DND-41 (cell line): ENCODE results near the gene GIPC2.

ENCODE experiments used
- ATAC-seq: fragments of 200-7000 bp; cut with Tn5 transposase; 3 replicates; pipeline ENCODE4 v1.9.1; 2021; ENCODE audit warnings: low read depth; ENCODE audit not compliant: insufficient read depth
- DNase-seq: peaks from one replicate; pipeline ENCODE4 v3.0.0-alpha.2; 2020
- H2AFZ ChIP-seq: 2 replicates; pipeline ENCODE4 v1.6.0; 2012; ENCODE audit warnings: low read depth, low read length
- H3K27ac ChIP-seq: 2 replicates; pipeline ENCODE4 v1.5.1; 2012; ENCODE audit warnings: low read length, inconsistent platforms
- H3K27me3 ChIP-seq: fragments of 200-600 bp; sonication (generic); 2 replicates; pipeline ENCODE4 v1.6.0; 2012; ENCODE audit warnings: low read length, mild to moderate bottlenecking, inconsistent platforms; ENCODE audit not compliant: insufficient read depth, poor library complexity
- H3K36me3 ChIP-seq: 2 replicates; pipeline ENCODE4 v1.5.1; 2012; ENCODE audit warnings: low read length, inconsistent platforms; ENCODE audit not compliant: insufficient read depth
- H3K4me1 ChIP-seq: 2 replicates; pipeline ENCODE4 v1.5.1; 2012; ENCODE audit warnings: mild to moderate bottlenecking, low read length; ENCODE audit not compliant: insufficient read depth
- H3K4me2 ChIP-seq: 2 replicates; pipeline ENCODE4 v1.6.0; 2012; ENCODE audit warnings: mild to moderate bottlenecking, moderate library complexity, low read length, inconsistent platforms; ENCODE audit not compliant: insufficient read depth
- H3K4me3 ChIP-seq, 2 experiments: fragments of 200-600 bp in 1 of 2; shearing (Covaris generic) in 1 of 2; 2 replicates each; pipeline ENCODE4 v1.5.1; 2012 to 2016; ENCODE audit warnings: inconsistent platforms in 2 of 2, low read length in 2 of 2, mild to moderate bottlenecking in 2 of 2, low read depth in 1 of 2, moderate library complexity in 1 of 2
- H3K79me2 ChIP-seq: 2 replicates; pipeline ENCODE4 v1.6.0; 2012; ENCODE audit warnings: low read length, inconsistent platforms; ENCODE audit not compliant: insufficient read depth
- H3K9ac ChIP-seq: 2 replicates; pipeline ENCODE4 v1.6.0; 2012; ENCODE audit warnings: low read depth, mild to moderate bottlenecking, inconsistent platforms, low read length, moderate library complexity
- H3K9me3 ChIP-seq: 2 replicates; pipeline ENCODE4 v1.5.1; 2012; ENCODE audit warnings: low read length, moderate library complexity, mild to moderate bottlenecking, inconsistent platforms; ENCODE audit not compliant: insufficient read depth, severe bottlenecking
- H4K20me1 ChIP-seq: 2 replicates; pipeline ENCODE4 v1.6.0; 2012; ENCODE audit warnings: low read length; ENCODE audit not compliant: insufficient read depth
- CTCF ChIP-seq: IDR thresholded peaks from 2 replicates; pipeline ENCODE4 v1.5.1; 2012; ENCODE audit warnings: borderline replicate concordance, low read length, moderate library complexity, mild to moderate bottlenecking; ENCODE audit not compliant: poor library complexity, severe bottlenecking; ENCODE audit errors: extremely low read depth
- EZH2 ChIP-seq: IDR thresholded peaks from 3 replicates; pipeline ENCODE4 v1.6.1; 2012; ENCODE audit warnings: borderline replicate concordance, low read depth, mild to moderate bottlenecking, moderate library complexity, low read length, inconsistent platforms; ENCODE audit not compliant: severe bottlenecking

Gene GIPC2

DNA sequence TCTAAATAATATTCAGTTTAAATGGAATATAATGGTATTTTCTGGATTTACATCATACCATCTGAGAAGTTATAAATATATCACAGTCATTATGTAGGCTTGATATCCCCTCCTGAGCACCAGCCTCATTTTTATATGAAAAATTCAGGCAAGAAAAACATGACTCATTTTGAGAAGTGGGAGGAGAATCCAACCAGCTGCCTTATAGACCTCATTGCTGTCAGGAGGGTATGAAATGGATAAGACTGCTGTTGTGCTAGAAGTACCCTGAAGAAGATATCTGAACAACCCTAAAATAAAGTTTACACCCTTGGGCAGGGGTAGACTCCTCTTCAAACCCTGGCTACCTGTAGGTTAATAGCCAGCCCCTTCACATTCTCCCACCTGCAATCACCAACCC, 8.8 kb downstream of the GIPC2 start:
- H3K9ac ChIP-seq, result no peak overlapping the region
- DNase-seq (no peak), ATAC-seq (no peak)
- H3K27ac ChIP-seq, result no peak overlapping the region
- H3K4me1 ChIP-seq, result no peaks in the 10 kb centered on the region
- no peaks in the 10 kb centered on the region for H3K36me3 ChIP-seq
- H3K4me2 ChIP-seq, result no peak overlapping the region
- no peak overlapping the region for H3K4me3 ChIP-seq
- H3K79me2 ChIP-seq, result no peaks in the 10 kb centered on the region
- H2AFZ ChIP-seq, result peak overlapping the region; percentile 64
- peaks cover 7% of the 10 kb centered on the region for H3K27me3 ChIP-seq
- TF ChIP-seq CTCF, result no peak
- TF ChIP-seq EZH2, result no peak
- no peaks in the 10 kb centered on the region for H3K9me3 ChIP-seq
- no peaks in the 10 kb centered on the region for H4K20me1 ChIP-seq

- TF ChIP-seq CTCF (no peak), EZH2 (no peak)
- H3K27ac ChIP-seq, result no peak overlapping the region
- no peak overlapping the region for H3K4me3 ChIP-seq
- no peaks in the 10 kb centered on the region for H3K4me1 ChIP-seq
- peaks cover 7% of the 10 kb centered on the region for H3K27me3 ChIP-seq
- no peak for DNase-seq
- H3K36me3 ChIP-seq, result no peaks in the 10 kb centered on the region
- no peaks in the 10 kb centered on the region for H3K79me2 ChIP-seq
- peak overlapping the region; percentile 64 for H2AFZ ChIP-seq
- no peak overlapping the region for H3K4me2 ChIP-seq
- no peaks in the 10 kb centered on the region for H3K9me3 ChIP-seq
- ATAC-seq, result no peak
- H4K20me1 ChIP-seq, result no peaks in the 10 kb centered on the region
- H3K9ac ChIP-seq, result no peak overlapping the region
Observed at GRCh38 chr1:78054972-78055371, 9.2 kb downstream of the GIPC2 start.

GRCh38 chr1:78055565-78056132, 9.9 kb downstream of the GIPC2 start:
- Histone ChIP-seq H3K4me2 (no peak overlapping the region), H3K79me2 (no peaks in the 10 kb centered on the region), H3K4me3 (no peak overlapping the region), H3K27ac (no peak overlapping the region), H3K27me3 (peaks cover 7% of the 10 kb centered on the region), H3K4me1 (no peaks in the 10 kb centered on the region), H3K9me3 (no peaks in the 10 kb centered on the region), H2AFZ (peak overlapping the region; percentile 64), H3K9ac (no peak overlapping the region), H4K20me1 (no peaks in the 10 kb centered on the region), H3K36me3 (no peaks in the 10 kb centered on the region)
- ATAC-seq (no peak), DNase-seq (no peak)
- TF ChIP-seq EZH2 (no peak), CTCF (no peak)

DNA sequence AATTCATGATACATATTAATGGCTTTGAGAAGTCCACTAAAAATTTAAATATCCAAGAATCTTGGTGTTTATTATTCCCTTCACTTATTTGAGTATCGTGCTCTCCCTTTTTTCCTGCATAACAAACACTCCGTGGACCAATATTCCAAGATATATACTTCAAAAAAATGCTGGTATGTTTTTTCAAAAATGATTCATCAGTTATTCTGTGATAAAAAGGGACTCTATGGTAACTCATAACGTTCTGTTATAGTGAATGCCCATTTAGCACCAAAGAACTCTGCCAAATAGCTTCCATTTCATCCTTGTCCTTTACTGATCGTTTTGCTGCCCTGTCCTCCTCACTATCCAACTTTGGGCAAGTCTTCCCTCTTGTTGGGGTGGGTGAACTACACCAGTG, 12.9 kb downstream of the GIPC2 start:
- DNase-seq (no peak), ATAC-seq (no peak)
- Histone ChIP-seq H3K4me3 (no peak overlapping the region), H3K79me2 (no peaks in the 10 kb centered on the region), H3K4me1 (no peaks in the 10 kb centered on the region), H4K20me1 (no peaks in the 10 kb centered on the region), H3K27ac (no peak overlapping the region), H2AFZ (no peak overlapping the region), H3K4me2 (no peak overlapping the region), H3K27me3 (peaks cover 7% of the 10 kb centered on the region), H3K36me3 (no peaks in the 10 kb centered on the region), H3K9ac (no peak overlapping the region), H3K9me3 (no peaks in the 10 kb centered on the region)
- TF ChIP-seq CTCF, result no peak
- no peak for TF ChIP-seq EZH2
